Measurements from ENCODE around the gene HYOU1.
A peak's percentile ranks its signal among the peaks of the same experiment; 100 is the strongest.
"Not testable (repeated sequence)": the region's sequence is repeated elsewhere in the genome, so short reads cannot be mapped to it uniquely, and the experiment has no call there.

Gene HYOU1

DNA sequence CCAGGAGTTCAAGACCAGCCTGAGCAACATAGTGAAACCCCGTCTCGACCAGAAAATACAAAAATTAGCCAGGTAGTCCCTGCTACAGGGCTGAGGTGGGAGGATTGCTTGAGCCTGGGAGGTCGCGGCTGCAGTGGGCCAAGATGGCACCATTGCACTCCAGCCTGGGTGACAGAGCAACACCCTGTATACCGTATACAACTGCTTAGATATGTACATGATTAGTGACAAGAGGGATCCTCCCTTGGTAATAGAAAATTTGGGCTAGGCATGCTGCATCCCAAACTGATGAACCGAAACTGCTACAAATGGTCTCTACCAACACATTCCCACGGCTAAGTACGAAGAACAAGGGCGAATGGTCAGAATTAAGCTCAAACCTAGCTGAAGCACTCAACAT is 14.1 kb downstream of the HYOU1 start:
- no peak for DNase-seq

DNA sequence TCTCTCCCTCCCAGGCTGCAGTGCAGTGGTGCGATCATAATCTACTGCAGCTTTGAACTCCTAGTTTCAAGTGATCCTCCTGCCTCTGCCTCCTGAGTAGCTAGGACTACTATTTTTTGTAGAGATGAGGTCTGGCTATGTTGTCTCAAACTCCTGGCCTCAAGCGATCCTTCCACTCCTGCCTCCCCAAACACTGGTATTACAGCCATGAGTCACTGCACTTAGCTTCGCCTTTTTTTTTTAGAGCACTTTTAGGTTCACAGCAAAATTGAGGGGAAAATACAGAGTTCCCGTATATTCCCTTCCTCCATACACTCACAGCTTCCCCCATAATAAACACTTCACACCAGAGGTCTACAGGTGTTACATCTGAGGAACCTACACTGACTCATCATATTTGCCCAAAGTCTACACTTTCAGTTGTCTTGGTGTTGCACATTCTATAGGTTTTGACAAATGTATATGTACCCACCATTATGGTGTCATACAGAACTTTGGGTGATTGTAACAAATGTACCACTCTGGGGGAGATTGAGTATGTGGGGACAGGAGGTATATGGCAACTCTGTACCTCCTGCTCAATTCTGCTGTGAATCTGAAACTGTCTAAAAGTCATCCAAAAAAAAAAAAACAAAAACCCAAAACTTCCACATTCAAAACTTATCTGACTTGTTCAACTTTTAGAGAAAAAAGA is 15.0 kb downstream of the HYOU1 start:
- no peak for DNase-seq

DNA sequence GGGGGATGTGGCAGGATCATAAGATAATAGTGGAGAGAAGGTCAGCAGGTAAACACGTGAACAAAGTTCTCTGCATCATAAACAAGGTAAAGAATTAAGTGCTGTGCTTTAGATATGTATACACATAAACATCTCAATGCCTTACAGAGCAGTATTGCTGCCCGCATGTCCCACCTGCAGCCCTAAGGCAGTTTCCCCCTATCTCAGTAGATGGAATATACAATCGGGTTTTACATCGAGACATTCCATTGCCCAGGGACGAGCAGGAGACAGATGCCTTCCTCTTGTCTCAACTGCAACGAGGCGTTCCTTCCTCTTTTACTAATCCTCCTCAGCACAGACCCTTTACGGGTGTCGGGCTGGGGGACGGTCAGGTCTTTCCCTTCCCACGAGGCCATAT is 17.5 kb downstream of the HYOU1 start:
- not testable (repeated sequence) for DNase-seq

DNA sequence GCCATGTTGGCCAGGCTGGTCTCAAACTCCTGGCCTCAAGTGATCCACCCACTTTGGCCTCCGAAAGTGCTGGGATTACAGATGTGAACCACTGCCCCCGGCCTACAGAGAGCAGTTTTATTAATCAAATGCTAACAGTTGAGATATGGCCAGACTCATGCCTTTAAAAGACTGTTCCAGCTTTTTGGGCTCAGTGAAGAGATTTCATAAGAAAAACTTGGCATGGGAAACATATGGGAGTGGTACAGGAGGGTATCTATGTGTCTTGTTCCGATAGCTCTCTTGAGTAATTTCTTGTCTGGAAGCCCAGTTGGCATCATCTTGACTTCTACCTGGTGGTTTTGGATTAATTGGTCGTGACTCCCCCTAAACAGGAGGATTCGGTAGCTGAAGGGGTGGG is 18.1 kb downstream of the HYOU1 start:
- no peak for DNase-seq

DNA sequence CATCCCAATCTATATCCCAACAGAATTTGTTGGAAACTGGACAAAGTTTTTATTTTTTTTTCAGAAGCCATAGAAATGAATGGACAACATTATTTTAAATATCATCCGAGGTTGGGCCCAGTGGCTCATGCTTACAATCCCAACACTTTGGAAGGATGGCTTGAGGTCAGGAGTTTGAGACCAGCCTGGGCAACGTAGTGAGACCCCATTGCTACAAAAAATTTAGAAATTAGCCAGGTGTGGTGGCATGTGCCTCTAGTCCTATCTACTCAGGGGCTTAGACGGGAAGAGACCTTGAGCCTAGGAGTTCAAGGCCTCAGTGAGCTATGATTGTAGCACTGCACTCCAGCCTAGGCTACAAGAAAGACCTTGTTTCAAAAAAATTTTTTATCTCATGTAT is 22.2 kb downstream of the HYOU1 start:
- no peak for DNase-seq

DNA sequence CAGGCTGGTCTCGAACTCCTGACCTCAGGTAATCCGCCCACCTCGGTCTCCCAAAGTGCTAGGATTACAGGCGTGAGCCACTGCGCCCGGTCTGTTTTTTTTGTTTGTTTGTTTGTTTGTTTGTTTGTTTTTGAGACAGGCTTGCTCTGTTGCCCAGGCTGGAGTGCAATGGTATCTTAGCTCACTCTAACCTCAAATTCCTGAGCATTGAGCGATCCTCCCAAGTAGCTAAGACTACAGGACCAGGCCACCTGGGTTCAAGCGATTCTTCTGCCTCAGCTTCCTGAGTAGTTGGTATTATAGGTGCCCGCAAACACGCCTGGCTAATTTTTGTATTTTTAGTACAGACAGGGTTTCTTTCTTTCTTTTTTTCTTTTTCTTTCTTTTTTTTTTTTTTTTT is 23.6 kb downstream of the HYOU1 start:
- not testable (repeated sequence) for DNase-seq

DNA sequence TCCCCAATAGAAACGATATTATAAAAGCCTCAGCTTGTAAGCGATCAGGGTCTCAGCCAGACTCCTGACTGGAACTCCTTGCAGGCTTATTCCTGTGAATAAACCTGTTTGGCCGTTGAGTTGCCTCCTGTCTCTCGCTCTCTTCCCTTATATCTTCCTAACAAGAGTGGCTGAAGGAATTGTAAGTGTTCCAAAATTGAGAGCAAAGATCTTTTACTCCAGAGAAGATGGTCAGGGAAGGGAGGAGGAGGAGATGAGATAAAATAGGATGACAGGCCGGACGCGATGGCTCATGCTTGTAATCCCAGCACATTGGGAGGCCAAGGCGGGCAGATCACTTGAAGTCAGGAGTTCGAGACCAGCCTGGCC is 25.1 kb downstream of the HYOU1 start:
- no peak for DNase-seq

DNA sequence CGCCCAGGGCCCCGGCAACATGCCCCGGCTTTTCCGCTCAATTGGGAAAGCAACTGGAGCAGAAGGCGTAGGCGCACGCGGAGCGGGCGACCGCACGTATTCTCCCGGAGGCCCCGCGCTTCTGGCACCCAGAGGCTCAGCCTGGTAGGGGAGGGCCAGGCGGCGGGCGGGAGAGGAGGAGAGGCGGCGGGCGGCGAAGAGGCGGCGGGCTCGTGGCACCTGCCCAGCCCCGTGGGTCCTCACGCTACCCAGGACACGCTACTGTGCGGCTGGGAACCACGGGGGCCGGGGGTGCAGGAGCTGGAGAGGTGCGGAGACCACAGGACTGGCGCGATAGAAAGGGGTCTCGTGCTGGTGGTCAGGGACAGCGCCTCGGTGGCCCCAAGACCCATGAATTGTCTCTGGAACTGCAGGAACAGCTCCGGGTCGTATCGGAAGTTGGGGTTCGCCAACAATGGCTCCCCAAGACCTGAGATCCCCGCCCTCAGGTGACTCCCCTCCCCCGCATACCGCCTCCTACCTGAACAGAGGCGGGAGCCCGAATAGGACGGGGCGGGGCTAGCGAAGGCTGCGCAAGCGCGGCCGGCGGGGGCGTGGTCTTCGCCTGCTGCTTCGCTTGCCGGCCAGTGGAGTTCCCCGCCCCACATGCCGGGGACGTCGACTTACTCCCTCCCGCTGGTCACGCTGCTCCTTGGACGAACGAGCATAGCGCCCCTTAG is 26.5 kb downstream of the HYOU1 start, which contains the start of gene SLC37A4:
Gene SLC37A4 (minus strand): TSS at position 549 of the 719 bp plus-strand sequence.
- peak; percentile 58 for DNase-seq

DNA sequence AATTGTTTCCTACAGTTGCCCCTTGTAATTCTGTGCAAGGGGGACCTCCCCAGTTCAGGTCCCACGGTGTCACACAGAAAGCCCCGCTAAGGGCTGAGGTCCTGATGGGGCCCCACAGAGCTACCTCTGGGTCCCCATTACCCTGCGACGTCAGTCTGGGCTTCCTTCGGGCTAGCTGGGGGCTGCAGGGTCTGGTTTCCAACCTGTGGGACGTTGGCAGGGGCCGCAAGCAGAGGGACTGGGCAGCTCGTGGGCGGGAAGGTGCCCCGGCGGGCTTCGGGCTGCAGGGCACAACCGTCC is 27.0 kb downstream of the HYOU1 start:
- no peak for DNase-seq

DNA sequence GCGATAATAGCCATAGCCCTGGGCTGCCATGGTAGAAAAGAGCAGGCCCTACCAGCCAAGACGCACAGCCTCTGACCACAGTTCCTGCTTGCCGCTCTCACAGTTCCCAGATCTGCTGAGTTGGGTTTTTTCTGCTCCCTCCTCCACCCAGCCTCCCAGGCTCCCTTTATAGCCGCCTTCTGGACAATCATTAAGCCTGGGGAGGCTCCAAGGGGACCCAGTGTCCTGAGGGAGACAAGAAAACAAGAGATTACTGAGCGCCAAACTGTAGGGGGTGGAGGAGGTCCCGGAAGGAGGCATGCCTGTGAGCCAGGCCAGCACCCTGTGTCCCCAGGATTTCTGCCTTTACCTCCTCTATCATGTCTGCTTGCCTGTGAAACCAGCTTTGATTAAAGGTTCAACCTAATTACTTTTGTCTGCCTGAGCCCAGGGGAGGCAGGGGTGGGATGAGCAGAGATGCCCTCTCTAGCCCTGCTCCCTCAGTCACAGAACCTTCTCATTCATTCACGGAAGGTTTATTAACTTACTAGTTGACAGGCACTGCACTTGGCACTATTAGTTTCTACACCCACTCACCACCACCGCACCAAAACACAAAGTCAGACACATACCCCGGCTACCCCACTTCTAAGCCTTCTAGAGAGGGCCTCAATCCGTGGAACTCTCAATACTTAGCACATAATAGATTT is 27.5 kb downstream of the HYOU1 start:
- no peak for DNase-seq

DNA sequence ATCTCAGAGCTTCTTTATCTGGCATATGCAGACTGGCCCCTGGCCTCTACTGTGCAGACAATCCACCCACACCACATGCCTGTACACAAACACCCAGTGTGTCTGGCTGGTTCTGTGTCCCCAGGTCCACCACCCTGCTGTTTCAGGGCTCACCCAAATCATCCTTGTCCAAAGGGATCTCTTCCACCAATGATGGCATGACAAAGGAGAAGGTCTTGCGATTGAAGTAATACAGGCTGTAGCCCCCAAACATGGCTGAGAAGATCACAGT is 28.0 kb downstream of the HYOU1 start:
- no peak for DNase-seq

DNA sequence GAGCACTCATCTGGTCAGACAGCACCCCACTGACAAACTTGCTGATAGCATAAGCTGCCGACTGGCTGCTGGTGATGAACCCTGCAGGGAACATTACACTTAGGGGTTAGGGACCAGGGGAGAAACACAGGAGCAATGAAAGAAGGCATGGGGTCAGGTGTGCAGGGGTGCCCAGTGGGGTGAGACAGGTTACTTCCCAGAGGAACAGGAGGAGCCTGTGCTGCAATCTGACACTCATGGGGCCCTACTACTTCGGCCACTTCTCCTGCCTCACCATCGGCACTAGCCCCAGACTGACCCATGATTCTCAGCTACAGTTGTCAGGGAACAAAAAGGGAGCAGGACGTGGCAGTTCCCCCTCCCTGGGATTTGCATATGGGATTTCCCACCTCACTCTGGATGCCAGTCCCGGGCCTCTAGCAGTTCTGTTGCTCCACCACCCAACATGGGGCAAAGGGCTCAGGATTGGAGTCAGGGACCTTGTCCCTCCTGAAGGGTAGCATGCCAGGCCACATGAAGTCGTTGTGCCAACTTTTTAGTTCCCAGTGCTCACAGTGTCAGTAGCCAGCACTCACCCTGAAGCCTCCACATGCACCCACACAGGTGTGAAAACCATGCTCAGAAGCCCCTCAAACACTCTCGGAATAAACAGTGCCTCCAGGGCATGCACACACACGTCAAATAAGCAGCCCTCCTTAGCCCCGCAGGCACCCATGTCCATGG is 28.5 kb downstream of the HYOU1 start:
- no peak for DNase-seq

DNA sequence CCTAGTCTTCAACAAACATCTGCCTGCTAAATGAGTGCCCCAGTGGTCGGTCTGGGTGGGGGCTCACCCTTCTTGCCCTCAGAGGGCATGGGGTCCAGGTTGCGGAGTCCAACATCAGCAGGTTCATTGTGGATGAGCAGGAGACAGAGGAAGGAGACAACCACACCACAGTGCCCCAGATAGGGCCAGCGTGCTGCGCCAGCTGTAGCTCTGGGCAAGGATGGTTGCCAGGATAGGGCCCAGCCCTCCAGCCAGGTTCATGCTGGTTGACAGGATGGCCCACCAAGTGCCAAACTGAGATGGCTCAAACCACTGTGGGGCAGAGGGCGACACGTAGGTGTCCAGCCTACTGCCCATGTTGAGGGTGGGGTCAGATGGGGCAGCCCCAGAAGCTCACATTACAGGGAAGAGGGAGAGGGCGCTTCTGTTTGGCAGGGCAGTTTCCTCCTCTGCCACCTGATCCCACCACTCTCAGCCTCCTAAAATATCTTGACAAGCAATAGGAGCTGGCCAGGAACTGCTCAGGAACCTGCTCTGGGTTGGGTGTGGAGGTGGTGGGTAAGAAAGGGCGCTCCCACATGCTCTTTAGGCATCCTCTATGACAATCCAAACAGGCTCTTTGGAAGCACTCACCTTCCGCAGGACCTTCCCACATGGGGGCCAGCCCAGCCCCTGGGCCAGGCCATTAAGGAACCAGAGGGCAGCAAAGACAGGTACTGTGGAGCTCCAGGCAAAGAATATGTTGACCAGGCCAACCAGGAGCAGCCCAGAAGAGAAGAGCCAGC is 29.3 kb downstream of the HYOU1 start:
- no peak for DNase-seq

DNA sequence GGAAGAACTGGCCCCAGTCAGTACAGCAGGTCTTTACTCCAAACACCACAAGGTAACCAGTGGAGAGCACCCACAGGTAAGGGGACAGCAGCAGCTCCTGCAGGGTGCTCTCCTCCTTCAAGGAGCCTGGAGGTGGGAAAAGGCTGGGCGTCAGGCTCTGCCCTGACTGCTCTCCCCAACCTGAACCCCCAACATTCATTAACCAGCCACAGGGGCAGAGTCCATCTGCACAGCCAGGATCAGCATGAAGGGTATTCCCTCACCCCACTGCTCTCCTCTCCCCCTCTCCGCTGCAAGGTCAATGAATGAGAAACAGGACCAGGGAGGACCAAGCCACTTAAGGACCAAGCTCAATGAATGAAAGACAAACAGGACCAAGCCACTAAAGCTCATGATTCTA is 30.0 kb downstream of the HYOU1 start:
- DNase-seq: no peak

DNA sequence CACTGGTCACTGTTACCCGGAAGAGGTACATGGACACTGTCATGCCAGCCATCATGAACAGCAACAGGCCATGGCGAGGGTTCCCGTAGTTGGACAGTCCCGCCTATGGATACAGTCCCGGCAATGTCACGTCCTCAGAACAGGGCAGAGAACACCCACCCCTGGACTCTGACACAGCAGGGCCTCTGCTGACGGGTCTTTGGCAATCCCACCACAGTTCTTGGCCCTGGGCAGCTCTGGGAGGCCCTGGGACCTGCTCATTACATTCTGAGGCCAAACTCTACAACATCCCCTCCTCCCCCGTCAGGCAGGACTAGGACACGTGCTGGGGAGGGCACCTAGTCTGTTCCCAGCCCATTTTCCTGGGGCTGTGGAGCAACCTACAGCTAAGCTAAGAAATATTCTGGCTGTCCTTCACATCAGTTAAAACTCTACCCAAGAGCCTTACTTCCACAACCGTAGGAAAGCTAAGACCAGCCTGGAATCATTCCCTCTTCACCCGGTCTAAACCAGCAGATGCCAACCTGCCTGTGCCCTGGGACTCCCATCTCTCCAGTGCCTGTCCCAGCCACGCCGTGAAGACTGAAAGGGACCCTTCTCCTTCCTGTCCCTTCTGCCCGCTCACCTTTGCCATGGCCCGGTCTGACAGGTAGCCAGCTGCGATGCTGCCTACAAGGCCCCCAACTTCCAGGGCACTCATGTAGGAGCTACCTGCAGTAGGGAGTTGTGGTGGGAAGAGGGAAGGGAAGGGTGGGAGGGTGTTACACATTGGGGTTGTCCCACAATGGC is 30.8 kb downstream of the HYOU1 start:
- no peak for DNase-seq

DNA sequence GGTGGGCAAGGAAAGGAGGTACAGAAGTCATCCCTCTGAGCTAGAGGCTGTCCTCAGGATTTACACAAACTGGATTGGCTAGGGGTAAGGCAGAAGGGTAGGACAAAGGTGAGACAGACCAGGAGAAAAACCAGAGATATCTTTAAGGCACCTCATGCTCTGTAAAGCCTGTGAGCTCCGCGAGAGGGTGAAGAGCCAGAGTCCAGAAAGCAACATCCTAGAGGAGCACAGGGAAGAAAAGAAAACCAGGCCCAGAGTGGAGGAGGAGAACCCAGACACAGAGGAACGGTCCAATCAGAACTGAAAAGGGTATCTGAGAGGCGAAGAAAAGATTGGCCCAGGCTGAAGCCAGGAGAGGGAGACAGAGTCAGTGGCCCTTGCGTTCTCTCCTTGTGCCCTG is 31.5 kb downstream of the HYOU1 start:
- no peak for DNase-seq

DNA sequence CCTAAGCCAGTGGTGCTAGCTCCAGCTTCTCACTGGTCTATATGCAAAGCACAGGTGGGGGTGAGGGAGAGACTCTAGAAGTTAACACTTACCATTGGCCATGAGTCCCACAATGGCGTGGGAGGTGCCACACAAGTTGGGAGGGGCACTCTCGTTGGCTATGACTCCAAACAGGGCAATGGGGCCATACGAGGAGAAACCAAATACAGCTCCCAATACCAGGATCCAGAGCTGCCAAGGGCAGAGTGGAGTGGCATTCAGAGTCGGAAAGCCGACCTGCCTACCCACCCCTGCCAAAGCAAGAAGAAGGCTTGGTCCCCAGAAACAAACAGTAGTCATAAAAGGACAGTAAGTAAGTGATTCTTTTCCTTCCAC is 31.9 kb downstream of the HYOU1 start:
- no peak for DNase-seq

DNA sequence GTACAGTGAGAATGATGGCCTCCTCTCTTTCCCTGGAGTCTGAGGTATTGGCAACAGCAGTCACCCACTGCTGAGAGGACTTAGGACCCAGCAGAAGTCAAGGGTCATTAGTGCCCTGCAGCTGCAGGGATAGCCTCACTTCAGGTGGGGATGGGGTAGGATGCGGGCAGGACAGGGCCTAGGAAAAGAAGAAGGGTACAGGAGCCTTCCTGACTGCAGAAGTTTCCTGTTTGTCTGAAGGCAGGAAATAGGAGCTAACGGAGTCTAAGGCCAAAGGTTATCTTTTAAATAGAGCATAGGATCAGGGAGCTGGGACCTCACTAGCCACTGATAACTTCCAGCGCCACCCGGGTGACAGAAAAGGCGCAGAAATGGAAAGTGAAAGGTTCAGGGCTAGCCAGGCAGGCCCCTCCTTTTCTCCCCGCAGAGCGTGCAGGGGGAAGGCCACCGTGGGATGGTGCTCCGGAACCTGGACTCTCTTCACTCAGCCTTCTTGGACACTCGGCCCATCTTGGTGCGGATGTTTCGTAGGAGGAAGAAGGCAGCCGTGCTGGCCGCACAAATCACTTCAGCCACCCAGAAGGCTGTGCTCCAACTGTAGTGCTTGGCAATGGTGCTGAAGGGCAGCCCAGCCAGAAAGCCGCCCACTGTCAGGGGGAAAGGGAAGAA is 32.4 kb downstream of the HYOU1 start:
- no peak for DNase-seq

DNA sequence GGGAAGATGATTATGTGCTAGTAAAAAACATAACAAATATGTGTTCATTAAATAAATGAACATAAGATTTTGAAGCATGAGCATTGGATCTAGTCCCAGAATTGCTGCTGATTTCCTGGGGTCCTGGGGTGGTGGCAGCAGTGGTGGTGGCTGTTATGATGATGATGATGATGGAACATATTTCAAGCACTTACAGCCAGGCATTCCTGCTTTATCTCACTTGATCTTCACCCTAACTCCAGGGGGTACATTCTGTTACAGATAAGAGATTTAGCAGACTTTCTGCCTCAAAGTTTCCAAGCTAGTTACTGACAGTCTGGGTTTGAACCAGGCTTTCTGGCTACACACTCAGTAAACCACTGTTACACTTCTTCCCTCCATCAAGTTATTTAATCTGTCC is 33.3 kb downstream of the HYOU1 start:
- DNase-seq: no peak

DNA sequence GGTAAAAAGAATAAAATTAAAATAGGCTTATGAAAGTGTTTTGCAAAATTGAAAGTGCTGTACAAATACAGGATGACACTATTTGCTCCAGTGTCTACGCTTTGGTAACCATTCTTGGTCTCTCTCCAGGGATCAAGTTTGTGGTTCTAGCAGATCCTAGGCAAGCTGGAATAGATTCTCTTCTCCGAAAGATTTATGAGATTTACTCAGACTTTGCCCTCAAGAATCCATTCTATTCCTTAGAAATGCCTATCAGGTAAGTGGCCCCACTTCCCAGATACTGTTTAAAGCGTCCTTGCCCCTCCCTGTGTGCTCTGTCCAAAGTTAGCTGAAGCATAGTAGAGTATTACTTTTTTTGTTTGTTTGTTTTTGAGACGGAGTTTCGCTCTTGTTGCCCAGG is 35.4 kb downstream of the HYOU1 start:
- DNase-seq: no peak

DNA sequence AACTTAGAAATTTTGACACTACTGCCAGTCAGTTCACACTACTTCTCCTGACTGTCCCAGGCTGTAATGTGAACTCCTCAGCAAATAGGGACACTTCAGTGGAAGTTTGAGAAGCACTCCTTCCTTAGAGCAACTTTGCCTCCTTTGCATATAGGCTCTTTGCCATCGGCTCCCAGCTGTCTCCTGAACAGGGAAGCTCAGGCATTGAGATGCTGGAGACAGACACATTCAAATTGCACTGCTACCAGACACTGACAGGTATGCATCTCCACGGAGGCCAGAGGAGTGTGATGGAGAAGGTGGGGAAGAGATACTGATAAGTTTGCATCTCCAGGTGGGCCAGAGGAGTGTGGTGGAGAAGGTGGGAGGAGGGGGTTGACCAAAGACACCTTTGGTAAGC is 37.0 kb downstream of the HYOU1 start:
- DNase-seq: no peak
